ENCODE results near the gene ZNF75A.

The ZNF75A gene

DNA sequence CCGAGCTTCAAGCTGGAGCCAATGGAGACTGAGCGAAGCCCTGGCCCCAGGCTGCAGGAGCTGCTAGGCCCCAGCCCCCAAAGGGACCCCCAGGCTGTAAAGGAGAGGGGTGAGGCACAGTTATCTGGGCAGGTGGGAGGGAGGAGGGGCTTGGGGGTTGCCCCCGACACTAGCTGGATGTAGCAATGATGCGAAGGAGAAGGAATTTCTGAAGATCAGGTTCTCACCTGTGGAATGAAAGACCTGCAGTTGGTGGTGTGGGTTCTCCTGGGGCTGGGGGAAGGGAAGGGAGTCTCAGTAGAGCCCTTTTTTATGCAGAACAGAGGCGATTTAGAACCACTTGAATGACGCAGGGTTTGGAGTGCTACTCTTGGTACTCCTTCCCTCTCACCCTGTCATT is 20.2 kb upstream of the ZNF75A start:
- no peak for DNase-seq (ENCODE audit: low read depth in 2 of 3, low spot score in 1 of 3)

DNA sequence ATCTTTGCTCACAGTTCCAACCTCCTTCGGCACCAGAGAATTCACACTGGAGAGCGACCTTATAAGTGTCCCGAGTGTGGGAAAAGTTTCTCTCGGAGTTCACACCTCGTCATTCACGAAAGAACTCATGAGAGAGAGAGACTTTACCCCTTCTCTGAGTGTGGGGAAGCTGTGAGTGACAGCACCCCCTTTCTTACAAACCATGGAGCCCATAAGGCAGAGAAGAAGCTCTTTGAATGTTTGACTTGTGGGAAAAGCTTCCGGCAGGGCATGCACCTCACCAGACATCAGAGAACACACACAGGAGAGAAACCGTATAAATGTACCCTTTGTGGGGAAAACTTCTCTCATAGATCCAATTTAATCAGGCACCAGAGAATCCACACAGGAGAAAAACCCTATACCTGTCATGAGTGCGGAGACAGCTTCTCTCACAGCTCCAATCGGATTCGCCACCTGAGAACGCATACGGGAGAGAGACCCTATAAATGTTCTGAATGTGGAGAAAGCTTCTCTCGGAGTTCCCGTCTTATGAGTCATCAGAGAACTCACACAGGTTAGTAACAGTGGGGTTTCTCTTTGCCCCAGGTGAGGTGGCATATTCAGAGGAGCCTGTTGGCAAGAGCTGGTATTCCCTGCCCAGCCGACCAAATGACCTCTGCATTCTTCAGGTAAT is 15.2 kb upstream of the ZNF75A start:
- DNase-seq (ENCODE audit: low read depth in 2 of 3, low spot score in 1 of 3): no peak

DNA sequence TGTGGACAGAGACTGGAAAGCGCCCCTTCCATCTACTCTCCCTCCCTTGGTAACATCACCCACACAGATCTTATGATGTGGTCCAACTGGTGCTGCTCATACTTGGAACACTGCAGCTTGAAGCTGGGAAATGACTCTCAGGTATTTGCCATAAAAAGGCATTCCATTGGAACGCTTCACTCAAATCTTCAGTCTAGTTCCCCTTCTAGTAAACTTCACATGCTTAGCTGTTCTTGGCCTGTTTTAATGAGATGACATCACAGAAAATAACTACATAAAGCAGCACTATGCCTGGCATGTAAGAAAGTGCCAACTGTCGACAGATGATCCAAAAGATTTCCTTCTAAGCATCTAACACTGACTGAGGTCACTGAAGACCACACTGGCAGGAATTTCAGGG is 12.7 kb upstream of the ZNF75A start:
- no peak for DNase-seq (ENCODE audit: low read depth in 2 of 3, low spot score in 1 of 3)

DNA sequence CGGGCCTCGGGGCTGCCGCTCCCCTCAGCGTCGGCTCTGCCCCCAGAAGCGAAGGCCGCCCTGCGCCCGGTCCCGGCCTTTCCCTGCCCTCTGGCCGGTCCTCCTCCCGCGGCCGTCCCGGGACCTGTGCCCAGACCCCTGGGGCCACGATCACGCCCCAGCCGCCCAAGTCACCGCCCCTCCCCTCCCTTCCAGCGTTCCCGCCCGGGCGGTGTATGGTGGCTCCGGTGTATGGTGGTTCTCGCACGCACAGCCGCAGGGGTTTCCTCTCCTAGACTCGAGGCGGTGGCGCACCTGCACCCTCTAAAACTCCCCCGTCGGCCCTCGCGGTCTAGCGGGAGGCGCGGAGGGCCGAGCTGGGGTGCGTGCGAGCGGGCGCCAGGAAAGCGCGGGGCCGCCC is 10.1 kb upstream of the ZNF75A start:
- DNase-seq (ENCODE audit: low read depth in 2 of 3, low spot score in 1 of 3): no peak

DNA sequence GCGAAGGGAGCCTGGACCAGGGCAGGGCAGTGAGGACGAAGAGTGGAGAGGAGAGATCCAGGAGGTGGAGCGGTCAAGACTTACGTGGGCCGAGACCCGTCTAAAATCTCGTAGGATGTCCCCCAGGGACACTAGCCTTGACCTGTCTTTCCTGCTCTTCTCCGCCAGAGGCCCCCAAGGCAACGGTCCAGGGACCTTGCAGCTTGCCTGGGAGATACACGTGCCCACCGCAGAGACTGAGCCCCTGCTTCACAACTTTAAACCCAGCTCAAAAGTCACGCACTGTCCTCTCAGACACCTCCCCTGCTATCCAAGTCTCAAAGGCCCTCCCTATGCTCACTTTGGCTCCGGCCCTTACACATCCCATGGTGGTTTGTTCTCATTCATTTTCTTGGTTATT is 9.5 kb upstream of the ZNF75A start:
- DNase-seq (ENCODE audit: low read depth in 2 of 3, low spot score in 1 of 3): no peak

DNA sequence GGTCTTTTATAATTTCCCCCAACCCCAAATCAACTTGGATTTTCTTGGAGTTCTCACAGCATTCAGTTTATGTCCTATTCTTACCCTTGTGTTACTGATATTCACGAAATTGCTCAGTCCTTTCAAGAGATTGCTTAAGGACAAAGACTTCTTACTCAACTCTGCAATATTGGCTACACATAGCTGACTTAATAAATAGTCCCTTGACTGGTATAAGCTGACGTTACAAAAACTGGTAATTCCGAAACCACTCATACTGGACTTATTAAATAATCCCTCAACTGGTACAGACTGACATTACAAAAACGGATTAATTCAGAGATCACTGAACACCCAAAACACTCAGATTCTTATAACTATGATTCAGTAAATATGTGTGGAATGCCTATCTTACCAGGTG is 927 bp upstream of the ZNF75A start:
- no peak for DNase-seq (ENCODE audit: low read depth in 2 of 3, low spot score in 1 of 3)

DNA sequence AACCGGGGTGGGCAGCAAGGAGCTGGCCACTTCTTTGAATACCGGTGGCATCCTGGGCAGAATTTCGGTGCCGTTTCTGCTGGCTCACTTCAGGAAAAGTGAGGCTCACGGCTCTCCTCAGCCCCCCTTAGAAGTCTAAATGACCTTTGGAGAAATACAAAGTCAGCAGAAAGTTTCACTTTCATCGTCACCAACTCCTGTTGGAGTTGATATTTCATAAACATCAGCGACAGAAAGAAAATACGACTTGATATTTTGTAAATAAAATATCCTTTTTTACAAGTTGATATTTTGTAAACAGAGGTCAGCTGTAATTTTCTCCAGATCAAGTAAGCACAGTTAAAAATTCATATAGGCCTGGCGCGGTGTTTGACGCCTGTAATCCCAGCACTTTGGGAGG is 781 bp downstream of the ZNF75A start:
- DNase-seq (ENCODE audit: low read depth in 2 of 3, low spot score in 1 of 3): no peak

DNA sequence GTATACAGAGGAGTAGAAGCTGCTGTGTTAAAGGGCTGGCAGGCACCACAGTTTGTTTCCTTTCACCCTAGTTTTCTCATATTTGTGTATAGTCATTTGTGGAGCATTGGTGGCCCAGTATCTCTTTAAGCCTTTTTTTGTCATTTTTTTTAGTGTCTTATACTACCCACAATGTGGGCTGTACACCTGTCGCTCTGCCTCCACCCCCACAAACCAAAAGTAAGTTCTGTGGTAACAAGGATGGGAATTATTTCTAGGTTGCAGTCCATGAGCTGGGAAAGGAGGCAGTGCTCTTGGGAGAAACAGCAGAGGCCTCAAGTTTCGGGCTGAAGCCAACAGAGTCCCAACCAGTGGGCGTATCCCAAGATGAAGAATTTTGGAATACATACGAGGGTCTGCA is 6.2 kb downstream of the ZNF75A start:
- no peak for DNase-seq (ENCODE audit: low read depth in 2 of 3, low spot score in 1 of 3)

DNA sequence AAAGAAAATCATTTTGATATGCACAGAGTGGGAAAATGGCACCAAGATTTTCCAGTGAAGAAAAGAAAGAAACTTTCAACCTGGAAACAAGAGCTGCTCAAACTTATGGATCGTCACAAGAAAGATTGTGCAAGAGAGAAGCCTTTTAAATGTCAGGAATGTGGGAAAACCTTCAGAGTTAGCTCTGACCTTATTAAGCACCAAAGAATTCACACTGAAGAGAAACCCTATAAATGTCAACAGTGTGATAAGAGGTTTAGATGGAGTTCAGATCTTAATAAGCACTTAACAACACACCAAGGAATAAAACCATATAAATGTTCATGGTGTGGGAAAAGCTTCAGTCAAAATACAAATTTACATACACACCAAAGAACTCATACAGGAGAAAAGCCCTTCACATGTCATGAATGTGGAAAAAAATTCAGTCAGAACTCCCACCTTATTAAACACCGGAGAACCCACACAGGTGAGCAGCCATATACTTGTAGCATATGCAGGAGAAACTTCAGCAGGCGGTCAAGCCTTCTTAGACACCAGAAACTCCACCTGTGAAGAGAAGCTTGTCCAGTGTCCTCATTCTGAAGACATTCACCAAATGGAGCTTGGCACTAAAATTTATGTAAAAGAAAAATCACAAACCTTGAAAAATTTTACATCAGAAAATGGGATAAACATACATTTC is 12.2 kb downstream of the ZNF75A start:
- no peak for DNase-seq (ENCODE audit: low read depth in 2 of 3, low spot score in 1 of 3)

DNA sequence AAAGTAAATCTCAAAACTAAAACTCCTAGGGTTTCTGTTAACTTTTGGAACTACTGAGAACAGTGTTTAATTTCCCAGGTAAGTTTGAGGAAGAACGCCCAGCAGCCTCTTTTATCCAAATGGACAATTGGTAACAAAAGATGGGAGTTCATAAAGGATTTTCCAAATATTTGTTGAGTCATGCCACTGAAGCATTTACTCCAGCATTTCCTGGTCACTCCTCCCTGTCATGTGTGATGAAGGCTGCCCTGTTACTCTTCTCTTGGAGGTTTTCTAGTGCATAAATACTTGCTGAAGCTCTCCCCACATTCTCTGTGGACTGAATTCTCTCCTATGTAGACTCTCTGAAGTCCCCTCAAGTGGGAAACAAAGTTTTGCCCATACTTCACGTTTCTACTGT is 16.5 kb downstream of the ZNF75A start:
- DNase-seq (ENCODE audit: low read depth in 2 of 3, low spot score in 1 of 3): no peak

DNA sequence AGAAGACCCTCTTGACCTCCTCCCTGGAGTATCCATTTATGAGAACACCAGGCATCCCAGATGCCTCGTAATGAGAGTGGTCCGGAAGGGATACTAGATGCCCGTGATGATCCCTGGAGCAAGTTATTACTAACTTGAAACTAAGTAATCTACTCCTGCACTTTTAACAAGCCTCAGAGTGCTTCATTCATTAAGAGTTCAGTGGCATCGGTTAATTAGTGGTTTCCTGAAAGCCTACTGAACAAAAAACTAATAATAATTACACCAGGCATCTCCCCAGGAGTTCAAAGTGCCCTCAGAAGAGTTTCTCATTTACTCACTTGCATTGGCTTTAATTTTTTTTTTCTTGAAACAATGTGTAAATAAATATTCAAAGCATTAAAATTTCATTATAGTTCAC is 22.2 kb downstream of the ZNF75A start:
- DNase-seq (ENCODE audit: low read depth in 2 of 3, low spot score in 1 of 3): no peak

DNA sequence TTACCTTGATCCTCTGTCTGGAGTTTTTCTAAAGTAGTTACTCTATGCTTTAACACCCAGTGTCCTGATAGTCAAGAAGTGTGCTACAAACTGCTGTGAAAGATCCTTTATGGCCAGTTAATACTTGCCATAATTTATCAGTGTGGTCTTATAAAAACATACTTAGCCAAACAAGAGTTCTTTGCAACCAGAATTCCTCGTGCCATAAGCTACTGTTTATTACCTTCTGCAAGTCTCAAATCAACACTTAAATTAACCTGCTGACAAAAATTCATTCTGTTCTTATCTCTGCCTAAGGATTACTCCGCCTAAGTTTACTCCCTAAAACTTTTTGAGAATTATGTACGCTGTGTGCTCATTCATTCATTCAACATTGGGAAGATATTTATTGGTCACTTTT is 22.8 kb downstream of the ZNF75A start:
- DNase-seq (ENCODE audit: low read depth in 2 of 3, low spot score in 1 of 3): no peak

DNA sequence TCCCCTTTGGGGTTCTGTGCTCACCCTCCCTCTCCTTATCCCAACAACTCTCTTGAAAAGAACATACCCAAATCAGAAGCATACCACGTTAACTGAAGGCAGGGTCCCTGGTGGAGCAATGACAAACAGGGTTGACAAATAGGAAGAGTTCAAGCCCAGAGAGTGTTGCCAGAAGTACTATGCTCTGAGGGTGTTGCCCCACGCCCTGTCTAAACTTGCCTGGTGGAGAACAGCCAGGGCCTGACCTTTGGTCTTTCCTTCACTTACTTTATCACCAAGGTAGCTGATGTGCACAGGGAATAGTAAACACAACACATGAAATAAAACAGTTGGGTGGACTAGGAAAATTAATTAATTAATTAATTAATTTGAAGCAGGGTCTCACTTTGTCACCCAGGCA is 23.3 kb downstream of the ZNF75A start:
- DNase-seq (ENCODE audit: low read depth in 2 of 3, low spot score in 1 of 3): no peak

DNA sequence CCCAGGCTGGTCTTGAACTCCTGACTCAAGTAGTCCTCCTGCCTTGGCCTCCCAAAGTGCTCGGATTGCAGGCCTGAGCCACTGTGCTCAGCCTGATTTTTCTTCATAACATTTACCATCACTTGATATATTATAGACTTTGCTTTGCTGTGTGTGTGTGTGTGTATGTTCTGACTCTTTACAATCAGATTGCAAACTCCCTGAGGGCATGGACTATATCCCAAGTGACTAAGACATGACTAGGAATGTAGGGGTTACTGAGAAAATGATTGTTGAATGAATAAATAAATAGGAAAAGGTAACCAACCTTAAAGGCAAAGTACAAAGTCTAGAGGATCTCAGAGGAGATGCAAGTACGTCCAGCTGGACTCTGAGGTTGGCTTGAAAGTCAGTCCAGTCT is 40.7 kb downstream of the ZNF75A start:
- DNase-seq (ENCODE audit: low read depth in 2 of 3, low spot score in 1 of 3): no peak

DNA sequence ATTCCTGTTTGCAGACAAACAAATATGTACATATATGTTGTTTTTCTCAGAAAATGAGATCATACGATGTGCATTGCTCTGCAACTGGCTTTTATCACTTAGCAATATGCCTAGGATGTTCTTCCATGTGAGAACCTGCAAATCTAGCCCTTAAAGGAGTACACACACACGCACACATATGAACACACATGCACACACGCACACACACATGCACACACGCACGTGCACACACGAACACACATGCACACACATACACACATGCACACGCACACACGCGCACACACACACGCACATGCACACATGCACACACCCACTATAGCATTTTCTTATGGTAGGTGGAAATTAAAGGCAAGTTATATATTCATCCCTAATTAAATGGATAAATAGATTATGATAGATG is 42.3 kb downstream of the ZNF75A start:
- no peak for DNase-seq (ENCODE audit: low read depth in 2 of 3, low spot score in 1 of 3)

DNA sequence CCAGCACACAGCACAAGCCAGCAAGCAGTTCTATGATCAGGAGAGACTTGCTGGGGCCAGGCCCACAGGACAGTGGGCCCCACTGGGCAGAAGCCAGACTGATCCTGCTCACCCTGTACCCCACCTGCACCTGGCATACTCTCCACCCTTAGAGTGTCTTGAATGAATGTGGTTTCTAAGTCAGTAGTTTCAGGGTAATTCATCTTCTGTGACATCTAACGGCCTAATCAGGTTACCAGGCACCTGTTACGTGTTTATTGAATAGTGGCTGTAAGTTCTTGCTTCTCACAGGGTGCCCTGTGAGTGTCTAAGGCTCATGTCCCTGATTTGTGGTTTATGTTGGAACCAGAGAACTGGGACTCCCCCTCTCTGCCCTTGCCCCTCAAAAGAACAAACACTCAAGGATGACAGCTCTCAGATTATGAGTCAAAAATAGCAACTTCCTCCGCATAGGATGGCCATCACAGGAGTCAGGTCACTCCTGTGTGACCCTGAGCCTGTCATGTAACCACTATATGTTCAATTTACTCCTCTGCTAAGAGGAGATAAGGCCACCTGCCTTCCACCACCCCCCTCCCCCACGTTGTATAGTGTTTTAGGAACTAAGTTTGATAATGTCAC is 43.4 kb downstream of the ZNF75A start:
- no peak for DNase-seq (ENCODE audit: low read depth in 2 of 3, low spot score in 1 of 3)

DNA sequence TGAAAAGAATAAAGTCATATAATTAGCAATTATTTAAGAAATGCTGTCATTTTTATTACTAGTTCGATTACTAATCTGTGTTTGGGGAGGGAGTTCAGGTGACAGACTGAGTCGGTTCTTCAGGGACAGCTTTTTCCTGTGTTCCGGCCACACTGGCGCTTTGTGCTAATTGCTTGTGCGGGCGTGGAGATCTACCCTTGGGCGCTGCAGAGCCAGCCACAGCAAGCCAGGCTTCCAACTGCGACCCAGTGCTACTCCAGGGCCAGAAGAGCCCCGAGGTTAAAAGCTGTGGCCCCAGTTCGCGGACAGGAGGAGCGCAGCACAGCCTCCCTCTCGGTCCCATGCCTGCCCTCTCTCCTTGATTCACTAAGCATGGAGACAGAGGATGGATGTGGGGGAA is 43.9 kb downstream of the ZNF75A start:
- no peak for DNase-seq (ENCODE audit: low read depth in 2 of 3, low spot score in 1 of 3)

DNA sequence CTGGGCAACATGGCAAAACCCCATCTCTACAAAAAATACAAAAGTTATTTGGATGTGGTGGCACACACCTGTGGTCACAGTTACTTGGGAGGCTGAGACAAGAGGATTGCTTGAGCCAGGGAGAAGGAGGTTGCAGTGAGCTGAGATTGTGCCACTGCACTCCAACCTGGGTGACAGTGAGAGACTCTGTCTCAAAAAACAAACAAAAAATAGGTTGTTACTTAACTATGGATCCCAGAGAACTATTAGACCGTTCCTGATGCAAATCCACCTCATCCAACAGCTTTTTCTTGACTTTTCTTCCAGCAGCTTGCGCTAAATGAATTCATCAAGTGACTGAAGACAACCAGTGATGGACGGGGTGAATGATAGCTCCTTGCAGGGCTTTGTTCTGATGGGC is 50.3 kb downstream of the ZNF75A start, which contains the start of gene OR2C1:
Gene OR2C1 (plus strand): TSS at position 301 of the 400 bp plus-strand sequence. CDS start 52 bp downstream, at position 353.
- DNase-seq (ENCODE audit: low read depth in 2 of 3, low spot score in 1 of 3): no peak

DNA sequence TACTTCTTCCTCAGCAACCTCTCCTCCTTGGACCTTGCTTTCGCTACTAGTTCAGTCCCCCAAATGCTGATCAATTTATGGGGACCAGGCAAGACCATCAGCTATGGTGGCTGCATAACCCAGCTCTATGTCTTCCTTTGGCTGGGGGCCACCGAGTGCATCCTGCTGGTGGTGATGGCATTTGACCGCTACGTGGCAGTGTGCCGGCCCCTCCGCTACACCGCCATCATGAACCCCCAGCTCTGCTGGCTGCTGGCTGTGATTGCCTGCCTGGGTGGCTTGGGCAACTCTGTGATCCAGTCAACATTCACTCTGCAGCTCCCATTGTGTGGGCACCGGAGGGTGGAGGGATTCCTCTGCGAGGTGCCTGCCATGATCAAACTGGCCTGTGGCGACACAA is 50.8 kb downstream of the ZNF75A start:
- DNase-seq (ENCODE audit: low read depth in 2 of 3, low spot score in 1 of 3): no peak

DNA sequence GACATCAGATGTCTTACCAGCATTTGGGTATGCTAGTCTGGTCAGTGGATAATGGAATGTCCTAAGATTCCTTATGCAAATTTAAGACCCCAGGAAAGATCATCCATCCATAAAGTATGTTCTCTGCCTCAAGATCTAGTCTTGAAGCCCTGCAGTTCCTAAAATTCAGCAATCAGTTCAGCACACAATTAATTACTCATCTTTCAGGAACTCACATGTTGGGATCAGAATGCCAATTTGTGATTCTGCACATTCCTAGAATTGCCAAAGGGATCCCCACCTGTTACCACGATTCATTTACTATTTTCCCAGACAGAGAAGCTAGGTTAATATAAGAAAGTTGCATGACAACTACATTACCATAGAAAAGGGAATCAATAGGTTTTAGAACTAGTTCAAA is 53.6 kb downstream of the ZNF75A start:
- DNase-seq (ENCODE audit: low read depth in 2 of 3, low spot score in 1 of 3): no peak

DNA sequence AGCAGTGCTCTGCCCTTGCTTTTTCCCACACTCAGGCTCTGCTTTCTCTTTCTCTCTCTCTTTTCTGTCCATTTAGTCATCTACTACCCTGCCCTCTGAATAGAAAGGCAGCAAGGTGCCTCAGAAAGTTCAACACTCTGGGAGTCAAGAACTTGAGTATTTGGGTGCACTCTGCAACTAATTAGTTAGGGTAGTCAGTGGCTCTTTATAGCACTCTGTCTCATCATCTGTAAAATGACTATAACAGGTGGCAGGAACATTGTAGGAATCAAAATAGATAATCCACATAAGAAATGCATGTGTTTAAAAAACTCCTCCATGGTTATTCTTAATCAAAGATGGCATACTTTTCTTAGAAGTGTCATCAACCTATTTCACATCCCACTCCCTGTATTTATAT is 57.6 kb downstream of the ZNF75A start:
- no peak for DNase-seq (ENCODE audit: low read depth in 2 of 3, low spot score in 1 of 3)

DNA sequence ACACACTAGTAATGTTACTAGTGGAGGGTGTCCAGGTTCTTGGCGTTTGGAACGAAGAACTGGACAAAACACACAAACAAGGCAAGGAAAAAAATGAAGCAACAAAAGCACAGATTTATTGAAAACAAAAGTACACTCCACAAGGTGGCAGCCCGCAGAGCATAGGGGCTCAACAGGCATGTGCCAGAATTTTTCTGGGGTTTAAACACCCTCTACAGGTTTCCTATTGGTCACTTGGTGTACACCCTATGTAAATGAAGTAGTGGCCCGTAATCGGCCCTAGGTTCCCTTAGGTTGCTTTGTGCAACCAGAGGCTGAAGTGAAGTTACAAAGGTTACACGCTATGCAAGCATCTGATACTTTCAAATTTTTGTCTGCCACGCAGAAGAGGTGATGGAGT is 58.5 kb downstream of the ZNF75A start:
- DNase-seq (ENCODE audit: low read depth in 2 of 3, low spot score in 1 of 3): no peak

Data from stimulated activated CD4-positive, alpha-beta T cell treated with anti-CD3 and anti-CD28 coated beads, Interleukin-12 subunit alpha, Interleukin-12 subunit beta, amount 100 ng/mL, for 48 hours (primary cell).